ENCODE measurements around the gene KCNJ15. TPM values are rescaled to one million over a fixed set of nuclear protein-coding genes. Genes with fewer than 3 reads are reported as not detected.

KCNJ15 gene
- total and polyA plus RNA-seq, 2 donors (not counting 1 experiment from before 2014, with no cell fraction given), result not detected

- H3K4me1 Mint-ChIP-seq, result no peaks in the 10 kb centered on the region
- H3K36me3 ChIP-seq (replicated peaks in 1 of 2; ENCODE audit: control extremely low read depth in 1 of 2, control insufficient read depth in 1 of 2, extremely low read depth in 1 of 2, insufficient read depth in 2 of 2, low read length in 1 of 2), result no peaks in the 10 kb centered on the region
- no peak overlapping the region for H3K27ac ChIP-seq (ENCODE audit: low read length in 2 of 2)
- intact Hi-C loops (cut with micrococcal nuclease), result no loop called here
- no peak overlapping the region for H3K9ac ChIP-seq (ENCODE audit: low read length)
- POLR2A ChIA-PET, result no interaction called here
- no peaks in the 10 kb centered on the region for H3K4me1 ChIP-seq (ENCODE audit: control insufficient read depth in 2 of 2, insufficient read depth in 2 of 2, low read length in 2 of 2)
- H3K9me3 Mint-ChIP-seq (ENCODE audit: insufficient read depth), result no peaks in the 10 kb centered on the region
- no peak for TF ChIP-seq EZH2 (IDR thresholded peaks at IDR 0.05; ENCODE audit: borderline replicate concordance, insufficient read depth, low read depth, low read length, poor library complexity, severe bottlenecking)
- TF ChIP-seq CTCF (IDR thresholded peaks at IDR 0.05), result no peak
- no peak overlapping the region for H3K4me2 ChIP-seq (replicated peaks; ENCODE audit: low read depth, low read length, poor library complexity, severe bottlenecking)
- DNase-seq (no peak), ATAC-seq (ENCODE audit: low read depth) (no peak)
- H3K4me3 Mint-ChIP-seq, result no peak overlapping the region
- H3K27me3 ChIP-seq (replicated peaks in 1 of 4; ENCODE audit: control extremely low read depth in 1 of 4, control insufficient read depth in 3 of 4, insufficient read depth in 4 of 4, low read length in 3 of 4), result no peaks in the 10 kb centered on the region
- peaks cover 4% of the 10 kb centered on the region for H3K27me3 Mint-ChIP-seq
- WGBS (ENCODE audit: insufficient coverage), result 20% methylated on average over 1 of the region's 1 CpG
- no peak overlapping the region for H3K4me3 ChIP-seq (ENCODE audit: control extremely low read depth in 1 of 5, extremely low read depth in 1 of 5, insufficient read depth in 1 of 5, low read depth in 2 of 5, low read length in 4 of 5)
- H2AFZ ChIP-seq (ENCODE audit: insufficient read depth, low read depth, low read length, poor library complexity, severe bottlenecking), result no peak overlapping the region
- CTCF ChIA-PET, result no interaction called here
- no peaks in the 10 kb centered on the region for H3K79me2 ChIP-seq (ENCODE audit: control insufficient read depth, insufficient read depth, low read length)
- no peaks in the 10 kb centered on the region for H4K20me1 ChIP-seq (ENCODE audit: control insufficient read depth, insufficient read depth, low read length, poor library complexity, severe bottlenecking)
- no peaks in the 10 kb centered on the region for H3K9me3 ChIP-seq (ENCODE audit: control extremely low read depth in 1 of 3, control insufficient read depth in 2 of 3, insufficient read depth in 1 of 3, low read length in 2 of 3)
- H3K27ac Mint-ChIP-seq, result no peak overlapping the region
These were observed 16.7 kb upstream of the KCNJ15 start for GRCh38 chr21:38240129-38240528.

- intact Hi-C loops (cut with micrococcal nuclease), result no loop called here
- no peak for TF ChIP-seq EZH2 (IDR thresholded peaks at IDR 0.05; ENCODE audit: borderline replicate concordance, insufficient read depth, low read depth, low read length, poor library complexity, severe bottlenecking)
- no peak for TF ChIP-seq CTCF (IDR thresholded peaks at IDR 0.05)
- Histone ChIP-seq H3K36me3 (replicated peaks in 1 of 2; ENCODE audit: control extremely low read depth in 1 of 2, control insufficient read depth in 1 of 2, extremely low read depth in 1 of 2, insufficient read depth in 2 of 2, low read length in 1 of 2) (no peaks in the 10 kb centered on the region), H3K9me3 (ENCODE audit: control extremely low read depth in 1 of 3, control insufficient read depth in 2 of 3, insufficient read depth in 1 of 3, low read length in 2 of 3) (no peaks in the 10 kb centered on the region), H3K27ac (ENCODE audit: low read length in 2 of 2) (no peak overlapping the region), H3K27me3 (replicated peaks in 1 of 4; ENCODE audit: control extremely low read depth in 1 of 4, control insufficient read depth in 3 of 4, insufficient read depth in 4 of 4, low read length in 3 of 4) (no peaks in the 10 kb centered on the region), H3K4me2 (replicated peaks; ENCODE audit: low read depth, low read length, poor library complexity, severe bottlenecking) (no peak overlapping the region), H2AFZ (ENCODE audit: insufficient read depth, low read depth, low read length, poor library complexity, severe bottlenecking) (no peak overlapping the region), H3K9ac (ENCODE audit: low read length) (no peak overlapping the region), H3K79me2 (ENCODE audit: control insufficient read depth, insufficient read depth, low read length) (no peaks in the 10 kb centered on the region), H3K4me3 (ENCODE audit: control extremely low read depth in 1 of 5, extremely low read depth in 1 of 5, insufficient read depth in 1 of 5, low read depth in 2 of 5, low read length in 4 of 5) (no peak overlapping the region), H4K20me1 (ENCODE audit: control insufficient read depth, insufficient read depth, low read length, poor library complexity, severe bottlenecking) (no peaks in the 10 kb centered on the region), H3K4me1 (ENCODE audit: control insufficient read depth in 2 of 2, insufficient read depth in 2 of 2, low read length in 2 of 2) (no peaks in the 10 kb centered on the region)
- H3K4me3 Mint-ChIP-seq, result no peak overlapping the region
- H3K9me3 Mint-ChIP-seq (ENCODE audit: insufficient read depth), result no peaks in the 10 kb centered on the region
- H3K27me3 Mint-ChIP-seq, result peaks cover 4% of the 10 kb centered on the region
- ChIA-PET POLR2A (no interaction called here), CTCF (no interaction called here)
- H3K4me1 Mint-ChIP-seq, result no peaks in the 10 kb centered on the region
- ATAC-seq (ENCODE audit: low read depth) (no peak), DNase-seq (no peak)
- H3K27ac Mint-ChIP-seq, result no peak overlapping the region
- WGBS (ENCODE audit: insufficient coverage), result 78% methylated on average over 8 of the region's 10 CpGs
These were observed 15.6 kb upstream of the KCNJ15 start for GRCh38 chr21:38241029-38241740.

Data from B cell (primary cell).